22Rv1 (cell line): ENCODE data around the gene ATF1.

Experiments used
- CTCF ChIP-seq: fragments of 450-650 bp; IDR thresholded peaks from 2 replicates; pipeline ENCODE4 v1.5.1; 2017; ENCODE audit warnings: mild to moderate bottlenecking
- ZFX ChIP-seq: fragments of 450-650 bp; IDR thresholded peaks from 2 replicates; pipeline ENCODE4 v1.6.1; 2017; ENCODE audit warnings: antibody characterized with exemption, borderline replicate concordance

GRCh38 chr12:50734409-50735263, 29.3 kb upstream of the ATF1 start:
- TF ChIP-seq CTCF (peak; percentile 91), ZFX (no peak)
